ENCODE data around the gene HPDL. TPM values are rescaled to one million over a fixed set of nuclear protein-coding genes. Genes with fewer than 3 reads are reported as not detected.

Gene HPDL
- total RNA-seq, 6 experiments from 2014 or later = 0.36 to 0.80 (median 0.58) TPM

DNA sequence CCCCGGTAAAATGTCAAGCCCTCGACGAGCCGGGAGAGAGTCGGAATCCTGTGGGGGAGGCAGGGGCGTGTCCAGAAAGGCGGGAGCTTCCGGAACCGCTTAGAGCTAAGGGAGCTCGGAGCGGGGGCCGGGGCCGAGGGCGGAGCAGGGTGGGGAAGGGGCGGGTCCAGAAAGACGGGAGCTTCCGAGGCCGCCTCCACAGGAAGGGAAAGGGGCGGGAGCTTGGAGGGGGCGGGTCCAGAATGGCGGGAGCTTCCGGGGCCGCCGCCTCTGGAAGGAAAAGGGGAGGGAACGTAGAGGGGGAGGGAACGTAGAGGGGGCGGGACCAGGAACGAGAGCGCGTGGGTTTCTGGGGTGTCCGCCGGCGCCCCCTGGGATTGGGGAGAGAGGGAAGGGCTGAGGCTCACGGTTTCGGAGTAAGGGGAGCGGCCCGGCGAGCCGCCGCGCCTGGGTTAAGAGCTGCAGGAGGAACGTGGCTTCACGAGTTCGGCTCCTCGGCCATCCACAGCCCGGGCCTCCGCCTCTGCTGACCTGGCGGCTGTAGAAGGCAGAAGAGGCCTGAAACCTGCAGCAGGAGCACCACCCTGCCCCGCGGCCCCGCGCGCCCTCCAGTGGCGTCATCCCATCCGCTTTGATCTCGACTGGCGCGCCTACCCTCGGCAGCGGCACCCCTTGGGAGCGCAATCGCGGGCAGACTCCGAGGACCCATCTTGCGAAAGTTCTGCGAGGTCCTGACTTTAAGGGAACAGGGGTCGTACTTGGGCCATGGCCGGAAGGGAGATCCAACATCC, 23.0 kb upstream of the HPDL start:
- DNase-seq = peak; percentile 96
- Mint-ChIP-seq H3K27me3 (ENCODE audit: insufficient read depth) (peaks cover 3% of the 10 kb centered on the region; the same call in 1 of the 2 replicates), H3K9me3 (no peaks in the 10 kb centered on the region), H3K27ac (peak overlapping the region; percentile 96), H3K4me1 (ENCODE audit: low read depth) (peaks cover 33% of the 10 kb centered on the region), H3K4me3 (peak overlapping the region; percentile 92), H3K36me3 (ENCODE audit: low read depth) (no peaks in the 10 kb centered on the region)
- TF ChIP-seq CTCF (IDR thresholded peaks at IDR 0.05) = peak; percentile 83

- TF ChIP-seq CTCF (IDR thresholded peaks at IDR 0.05) = peak; percentile 21
- Mint-ChIP-seq H3K27me3 (ENCODE audit: insufficient read depth) (peaks cover 3% of the 10 kb centered on the region; the same call in 1 of the 2 replicates), H3K27ac (peak overlapping the region; percentile 96), H3K36me3 (ENCODE audit: low read depth) (no peaks in the 10 kb centered on the region), H3K9me3 (no peaks in the 10 kb centered on the region), H3K4me3 (peak overlapping the region; percentile 92), H3K4me1 (ENCODE audit: low read depth) (peaks cover 33% of the 10 kb centered on the region)
- no peak for DNase-seq
Measured at GRCh38 chr1:45304311-45305081, 22.2 kb upstream of the HPDL start.

DNA sequence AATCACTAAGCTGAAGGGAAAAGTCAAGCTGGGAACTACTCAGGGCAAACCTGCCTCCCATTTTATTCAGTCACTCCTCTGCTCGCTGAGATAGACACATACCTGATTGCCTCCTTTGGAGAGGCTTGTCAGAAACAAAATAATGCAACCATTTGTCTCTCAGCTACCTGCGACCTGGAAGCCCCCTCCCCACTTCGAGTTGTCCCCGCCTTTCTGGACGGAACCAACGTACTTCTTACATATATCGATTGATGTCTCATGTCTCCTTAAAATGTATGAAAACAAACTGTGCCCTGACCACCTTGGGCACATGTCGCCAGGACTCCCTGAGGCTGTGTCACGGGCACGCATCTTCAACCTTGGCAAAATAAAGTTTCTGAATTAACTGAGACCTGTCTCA, 21.5 kb upstream of the HPDL start:
- no peak for TF ChIP-seq CTCF (IDR thresholded peaks at IDR 0.05)
- Mint-ChIP-seq H3K4me1 (ENCODE audit: low read depth) (peaks cover 33% of the 10 kb centered on the region), H3K36me3 (ENCODE audit: low read depth) (no peaks in the 10 kb centered on the region), H3K4me3 (no peak overlapping the region; the same call in none of the 2 replicates), H3K9me3 (no peaks in the 10 kb centered on the region), H3K27ac (peak overlapping the region; percentile 29; the same call in 1 of the 2 replicates), H3K27me3 (ENCODE audit: insufficient read depth) (peaks cover 3% of the 10 kb centered on the region; the same call in 1 of the 2 replicates)
- DNase-seq = no peak

DNA sequence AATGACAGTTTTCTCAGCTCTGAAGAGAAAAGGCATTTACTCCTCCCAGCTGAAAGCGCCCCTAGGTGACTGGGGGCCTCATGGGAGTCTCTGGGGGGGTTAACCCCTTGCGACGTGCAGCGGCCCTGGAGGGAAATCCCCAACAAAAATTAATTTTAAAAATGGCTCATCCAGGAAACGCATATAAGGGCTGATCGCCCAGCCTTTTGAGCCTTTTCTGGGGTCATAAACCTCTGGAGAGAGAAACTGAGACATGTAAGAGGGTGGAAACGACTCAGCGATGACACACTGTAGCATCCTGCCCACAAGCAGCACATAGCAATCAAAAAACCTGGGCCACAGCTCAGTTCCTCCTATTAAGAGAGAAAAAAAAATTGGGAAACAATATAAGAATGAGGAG, 20.4 kb upstream of the HPDL start:
- Mint-ChIP-seq H3K4me1 (ENCODE audit: low read depth) (peaks cover 28% of the 10 kb centered on the region), H3K27me3 (ENCODE audit: insufficient read depth) (peaks cover 4% of the 10 kb centered on the region; the same call in 1 of the 2 replicates), H3K36me3 (ENCODE audit: low read depth) (no peaks in the 10 kb centered on the region), H3K4me3 (peak overlapping the region; percentile 20; the same call in 1 of the 2 replicates), H3K9me3 (no peaks in the 10 kb centered on the region), H3K27ac (peak overlapping the region; percentile 44)
- no peak for TF ChIP-seq CTCF (IDR thresholded peaks at IDR 0.05)
- DNase-seq = no peak

DNA sequence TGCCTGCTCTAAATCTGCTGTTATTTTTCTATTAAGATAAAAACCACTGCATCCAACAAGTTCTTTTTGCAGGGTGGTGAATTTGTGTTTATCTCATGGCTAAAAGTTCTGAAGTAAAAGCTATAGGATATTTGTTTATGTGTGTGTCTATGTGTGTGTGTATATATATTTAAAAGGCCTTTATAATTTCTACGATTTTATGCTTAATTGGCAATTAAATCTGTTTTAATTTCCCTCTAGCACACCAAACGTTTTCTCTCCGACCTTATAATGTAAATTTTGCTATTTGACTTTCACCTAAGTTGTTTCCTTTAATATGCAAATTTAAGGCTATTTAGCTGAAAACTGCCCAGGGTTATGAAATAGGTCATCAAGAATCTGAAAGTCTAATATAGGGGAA, 19.8 kb upstream of the HPDL start:
- no peaks in the 10 kb centered on the region for H3K9me3 Mint-ChIP-seq
- H3K4me3 Mint-ChIP-seq = no peak overlapping the region
- H3K36me3 Mint-ChIP-seq (ENCODE audit: low read depth) = no peaks in the 10 kb centered on the region
- H3K27ac Mint-ChIP-seq = peak overlapping the region; percentile 44; the same call in 1 of the 2 replicates
- DNase-seq = no peak
- peaks cover 4% of the 10 kb centered on the region; the same call in 1 of the 2 replicates for H3K27me3 Mint-ChIP-seq (ENCODE audit: insufficient read depth)
- no peak for TF ChIP-seq CTCF (IDR thresholded peaks at IDR 0.05)
- peaks cover 28% of the 10 kb centered on the region for H3K4me1 Mint-ChIP-seq (ENCODE audit: low read depth)

All from HFFc6 (cell line).